HG03196 (cell line): ENCODE data around the gene TRAPPC14.

Experiments
- ATAC-seq: cut with Tn5 transposase; IDR thresholded peaks from one replicate; pipeline ENCODE4 v1.9.1; 2021; ENCODE audit not compliant: unreplicated experiment

TRAPPC14 gene

DNA sequence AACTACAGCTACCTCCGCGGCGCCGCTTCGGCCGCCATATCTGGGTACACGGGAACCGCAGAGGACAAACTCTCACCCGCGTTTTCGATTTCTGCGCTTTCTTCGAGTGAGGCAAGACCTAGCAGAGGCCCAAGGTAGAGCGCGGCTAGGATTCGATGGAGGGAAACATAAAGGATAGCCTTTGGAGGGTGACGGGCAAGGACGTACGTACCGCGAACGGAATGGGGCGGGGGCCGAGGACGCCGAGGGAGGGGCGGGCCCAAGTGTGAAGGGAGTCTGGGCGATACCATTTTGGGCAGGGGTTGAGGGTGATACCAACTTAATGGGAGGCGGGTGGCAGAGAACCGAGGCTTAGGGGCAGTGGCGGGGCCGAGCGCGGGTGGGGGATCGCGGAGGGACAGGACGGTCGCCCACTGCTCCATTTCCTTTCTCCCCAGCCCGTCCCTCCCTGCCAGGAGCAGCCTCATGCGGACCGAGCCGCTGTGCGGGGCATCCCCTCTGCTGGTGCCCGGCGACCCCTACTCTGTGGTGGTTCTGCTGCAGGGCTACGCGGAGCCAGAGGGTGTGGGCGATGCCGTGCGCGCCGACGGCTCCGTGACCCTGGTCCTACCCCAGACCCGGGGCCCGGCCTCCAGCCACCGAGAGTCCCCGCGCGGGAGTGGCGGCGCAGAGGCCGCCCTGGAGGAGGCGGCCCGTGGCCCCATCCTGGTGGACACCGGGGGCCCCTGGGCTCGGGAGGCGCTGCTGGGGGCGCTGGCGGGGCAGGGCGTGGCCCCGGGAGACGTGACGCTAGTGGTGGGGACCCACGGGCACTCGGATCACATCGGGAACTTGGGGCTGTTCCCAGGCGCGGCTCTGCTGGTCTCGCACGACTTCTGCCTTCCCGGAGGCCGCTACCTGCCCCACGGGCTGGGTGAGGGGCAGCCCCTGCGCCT, 31.3 kb downstream of the TRAPPC14 start, which contains the start of gene MBLAC1:
Gene MBLAC1, plus strand, starts transcription at position 37 of the 935 bp plus-strand sequence. Its CDS starts 429 bp downstream, at position 466.
- peak; percentile 58 for ATAC-seq

DNA sequence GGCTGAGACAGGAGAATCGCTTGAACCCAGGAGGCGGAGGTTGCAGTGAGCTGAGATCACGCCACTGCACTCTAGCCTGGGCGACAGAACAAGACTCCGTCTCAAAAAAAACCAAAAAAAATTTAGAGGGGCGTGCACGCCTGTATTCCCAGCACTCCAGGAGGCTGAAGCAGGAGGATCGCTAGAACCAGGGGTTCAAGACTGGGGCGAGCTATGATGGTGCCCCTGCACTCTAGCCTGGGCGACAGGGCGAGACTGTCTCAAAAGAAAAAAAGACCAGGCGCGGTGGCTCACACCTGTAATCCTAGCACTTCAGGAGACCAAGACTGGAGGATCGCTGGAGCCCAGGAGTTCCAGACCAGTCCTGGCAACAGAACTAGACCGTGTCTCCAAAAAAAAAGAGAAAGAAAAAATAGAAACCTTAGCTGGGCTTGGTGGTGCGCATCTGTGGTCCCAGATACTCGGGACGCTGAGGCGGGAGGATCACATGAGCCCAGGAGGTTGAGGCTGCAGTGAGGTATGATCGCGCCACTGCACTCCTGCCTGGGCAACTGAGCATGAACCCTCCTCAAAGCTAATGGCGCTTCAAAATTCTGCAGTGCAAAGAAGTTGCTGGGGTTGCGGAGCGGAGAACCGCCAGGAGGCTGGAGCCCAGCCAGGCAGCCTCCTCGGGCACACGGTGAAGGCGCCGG, 32.1 kb downstream of the TRAPPC14 start:
- no peak for ATAC-seq

DNA sequence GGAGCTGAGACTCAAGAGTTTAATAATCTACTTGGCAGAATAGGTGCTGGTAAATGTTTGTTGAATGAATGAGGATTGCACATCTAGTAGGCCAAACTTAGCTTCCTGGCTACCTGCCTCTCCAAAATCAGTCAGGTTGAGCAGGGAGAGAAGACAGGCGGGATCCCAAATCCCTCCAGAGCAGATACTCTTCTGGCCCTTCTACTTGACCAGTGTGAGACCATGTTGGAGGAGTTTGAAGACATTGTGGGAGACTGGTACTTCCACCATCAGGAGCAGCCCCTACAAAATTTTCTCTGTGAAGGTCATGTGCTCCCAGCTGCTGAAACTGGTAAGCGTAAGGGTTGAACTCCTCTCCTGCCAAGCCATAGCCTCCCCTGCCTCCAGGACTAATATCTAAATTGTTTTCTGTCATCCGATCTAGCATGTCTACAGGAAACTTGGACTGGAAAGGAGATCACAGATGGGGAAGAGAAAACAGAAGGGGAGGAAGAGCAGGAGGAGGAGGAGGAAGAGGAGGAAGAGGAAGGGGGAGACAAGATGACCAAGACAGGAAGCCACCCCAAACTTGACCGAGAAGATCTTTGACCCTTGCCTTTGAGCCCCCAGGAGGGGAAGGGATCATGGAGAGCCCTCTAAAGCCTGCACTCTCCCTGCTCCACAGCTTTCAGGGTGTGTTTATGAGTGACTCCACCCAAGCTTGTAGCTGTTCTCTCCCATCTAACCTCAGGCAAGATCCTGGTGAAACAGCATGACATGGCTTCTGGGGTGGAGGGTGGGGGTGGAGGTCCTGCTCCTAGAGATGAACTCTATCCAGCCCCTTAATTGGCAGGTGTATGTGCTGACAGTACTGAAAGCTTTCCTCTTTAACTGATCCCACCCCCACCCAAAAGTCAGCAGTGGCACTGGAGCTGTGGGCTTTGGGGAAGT, 34.0 kb downstream of the TRAPPC14 start:
- ATAC-seq = no peak

DNA sequence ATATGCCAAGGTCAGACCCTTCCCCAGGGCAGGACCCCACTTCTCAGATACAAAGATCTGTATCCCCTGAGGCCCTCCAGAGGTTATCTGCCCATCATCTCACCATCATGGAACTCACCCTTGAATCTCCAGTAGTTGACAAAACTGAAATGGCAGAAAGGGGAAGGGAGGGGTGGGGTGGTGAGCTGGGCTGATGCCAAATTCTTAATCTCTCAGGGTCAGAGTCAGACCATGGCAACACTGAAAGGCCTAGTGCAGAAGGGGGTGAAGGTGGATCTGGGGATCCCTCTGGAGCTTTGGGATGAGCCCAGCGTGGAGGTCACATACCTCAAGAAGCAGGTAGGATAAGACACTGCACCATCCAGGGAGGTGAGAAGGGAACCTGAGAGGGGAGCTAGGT, 36.0 kb downstream of the TRAPPC14 start:
- ATAC-seq = no peak

DNA sequence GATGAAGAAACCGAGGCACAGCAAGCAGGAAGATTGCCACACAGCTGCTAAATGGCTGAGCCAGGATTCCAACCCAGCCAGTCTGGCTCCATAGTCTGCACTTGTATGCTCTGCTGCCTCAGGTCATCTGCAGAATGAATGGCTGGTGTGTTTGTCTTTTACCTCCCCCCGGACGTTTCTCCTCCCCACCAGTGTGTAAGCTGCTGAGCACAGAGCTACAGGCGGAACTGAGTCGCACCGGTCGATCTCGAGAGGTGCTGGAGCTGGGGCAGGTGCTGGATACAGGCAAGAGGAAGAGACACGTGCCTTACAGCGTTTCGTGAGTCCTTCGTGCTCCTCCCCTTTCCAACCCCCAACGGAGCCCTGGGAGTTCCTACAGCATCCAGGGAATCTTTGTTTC, 36.5 kb downstream of the TRAPPC14 start:
- no peak for ATAC-seq

DNA sequence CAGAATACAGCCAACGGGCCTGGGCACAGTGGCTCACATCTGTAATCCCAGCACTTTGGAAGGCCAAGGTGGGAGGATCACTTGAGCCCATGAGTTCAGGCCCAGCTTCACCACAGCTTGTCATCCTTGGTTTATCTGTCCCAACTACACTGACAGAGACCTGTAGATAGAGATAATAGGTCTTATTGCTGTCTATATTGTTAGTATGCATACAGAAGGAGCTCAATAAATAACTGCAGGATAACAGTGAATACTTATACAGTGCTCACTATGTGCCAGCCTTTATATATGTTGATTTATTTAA, 37.8 kb downstream of the TRAPPC14 start:
- no peak for ATAC-seq

DNA sequence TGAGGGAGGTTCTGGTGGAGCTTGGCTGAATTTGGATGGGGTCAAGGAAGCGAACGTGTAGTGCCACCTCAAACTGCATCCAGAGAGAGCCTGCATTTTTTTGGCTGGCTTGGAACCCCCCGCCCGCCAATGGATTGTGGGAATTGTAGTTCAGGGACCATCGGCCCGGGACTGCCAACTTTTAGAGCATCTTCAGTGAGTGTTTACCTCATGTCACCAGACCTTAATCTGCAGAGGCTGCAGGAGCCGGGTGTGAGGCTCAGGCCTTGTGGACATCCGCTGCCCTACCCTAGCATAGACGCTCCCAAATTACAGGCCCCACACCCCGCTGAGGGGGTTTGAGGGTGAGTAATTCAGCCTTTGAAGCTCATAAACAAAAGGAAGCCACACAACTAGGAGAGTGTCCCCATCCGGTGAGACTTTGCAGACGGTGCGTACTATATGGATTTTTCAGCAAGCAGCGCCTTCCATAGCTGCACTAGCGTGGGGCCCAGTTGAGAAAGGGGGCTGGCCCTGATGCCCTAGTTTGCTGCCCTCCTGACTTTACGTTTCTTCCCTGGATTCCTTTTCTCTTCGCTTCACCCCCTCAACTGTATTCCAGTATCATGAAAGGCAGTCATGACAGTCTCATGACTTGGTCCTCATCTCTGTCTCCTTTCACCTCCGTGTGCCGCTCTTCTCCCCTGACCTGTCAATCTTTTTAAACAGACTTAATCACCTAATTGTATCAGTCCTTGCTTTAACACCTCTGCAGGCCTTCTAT, 38.4 kb downstream of the TRAPPC14 start:
- peak; percentile 13 for ATAC-seq

DNA sequence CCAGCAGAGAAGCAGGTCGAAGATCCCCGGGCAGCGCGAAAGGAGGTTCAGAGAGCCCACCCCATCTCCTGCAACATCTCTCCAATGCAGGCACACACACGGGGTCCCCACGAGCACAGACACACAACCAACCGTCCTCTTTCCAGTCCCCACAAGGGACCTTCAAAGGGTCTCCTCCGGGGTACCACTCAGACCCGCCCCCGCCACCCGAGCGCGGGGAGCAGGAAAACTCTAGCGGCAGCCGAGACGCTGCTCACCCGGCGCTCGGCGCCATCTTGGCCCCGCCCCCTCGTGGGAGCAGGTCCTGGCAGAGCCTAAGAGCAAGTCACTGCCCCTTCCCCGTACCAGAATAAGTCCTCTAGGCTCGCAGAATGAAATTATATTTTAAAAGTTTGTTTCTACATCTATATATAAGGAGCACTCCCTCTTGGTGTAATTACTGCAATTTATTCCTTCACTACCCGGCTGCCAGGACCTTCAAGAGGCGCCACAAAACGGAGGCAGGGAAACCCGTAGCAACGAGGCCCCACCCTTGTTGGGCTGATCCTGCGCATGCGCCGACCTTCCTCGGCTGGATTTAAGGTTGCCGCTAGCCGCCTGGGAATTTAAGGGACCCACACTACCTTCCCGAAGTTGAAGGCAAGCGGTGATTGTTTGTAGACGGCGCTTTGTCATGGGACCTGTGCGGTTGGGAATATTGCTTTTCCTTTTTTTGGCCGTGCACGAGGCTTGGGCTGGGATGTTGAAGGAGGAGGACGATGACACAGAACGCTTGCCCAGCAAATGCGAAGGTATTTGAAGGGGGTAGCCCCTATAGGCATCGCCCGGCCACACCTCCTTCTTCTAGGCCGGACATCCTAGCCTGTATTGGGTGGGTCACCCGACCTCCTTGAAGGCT, 39.2 kb downstream of the TRAPPC14 start, which contains the start of the genes CNPY4 and TAF6:
Gene CNPY4, plus strand, starts transcription at position 563 of the 898 bp plus-strand sequence. Its CDS starts 111 bp downstream, at position 674.
Gene TAF6, minus strand, starts transcription at position 287 of the 898 bp plus-strand sequence. CDS start 5,149 bp downstream, outside the sequence.
- peak; percentile 78 for ATAC-seq

DNA sequence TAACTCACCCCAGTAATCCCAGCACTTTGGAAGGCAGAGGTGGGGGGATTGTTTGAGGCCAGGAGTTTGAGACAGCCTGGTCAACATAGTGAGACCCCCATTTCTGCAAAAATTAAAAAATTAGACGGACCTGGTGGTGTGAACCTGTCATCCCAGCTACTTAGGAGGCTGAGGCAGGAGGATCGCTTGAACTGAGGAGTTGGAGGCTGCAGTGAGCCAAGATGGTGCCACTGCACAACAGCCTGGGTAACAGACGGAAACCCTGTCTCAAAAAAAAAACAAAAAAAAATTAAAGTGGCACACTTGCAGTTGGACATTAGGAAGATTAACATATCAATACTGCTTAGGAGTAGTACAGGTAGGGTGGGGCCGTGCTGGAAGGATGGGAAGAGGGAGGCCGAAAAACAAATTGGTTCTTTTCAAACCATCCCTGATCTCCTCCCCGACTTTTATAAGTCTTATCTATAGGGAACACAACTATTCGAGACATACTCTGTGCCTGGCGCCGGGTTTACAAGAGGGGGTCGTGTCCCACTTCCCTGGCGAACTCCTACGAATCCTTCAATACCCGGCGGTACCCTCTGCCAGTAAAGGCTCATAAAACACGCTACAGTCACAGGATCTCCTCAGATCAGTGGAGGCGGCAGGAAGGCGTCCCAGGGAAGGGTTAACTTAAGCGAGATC, 40.0 kb downstream of the TRAPPC14 start:
- no peak for ATAC-seq

DNA sequence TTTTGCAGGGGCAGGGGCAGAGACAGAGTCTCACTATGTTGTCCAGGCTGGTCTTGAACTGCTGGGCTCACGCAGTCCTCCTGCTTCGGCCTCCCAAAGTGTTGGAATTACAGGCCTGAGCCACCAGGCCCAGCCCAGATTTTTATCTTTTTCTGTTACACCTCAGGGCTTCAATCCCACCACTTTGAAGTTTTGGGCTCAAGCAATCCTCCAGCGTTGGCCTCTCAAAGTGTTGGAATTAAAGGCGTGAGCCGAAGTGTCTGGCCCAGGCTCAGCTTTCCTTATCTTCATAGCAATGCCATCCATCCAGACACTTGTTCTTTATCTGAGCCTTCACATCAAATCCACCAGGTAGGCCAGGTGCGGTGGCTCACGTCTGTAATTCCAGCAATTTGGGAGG, 43.5 kb downstream of the TRAPPC14 start:
- no peak for ATAC-seq

DNA sequence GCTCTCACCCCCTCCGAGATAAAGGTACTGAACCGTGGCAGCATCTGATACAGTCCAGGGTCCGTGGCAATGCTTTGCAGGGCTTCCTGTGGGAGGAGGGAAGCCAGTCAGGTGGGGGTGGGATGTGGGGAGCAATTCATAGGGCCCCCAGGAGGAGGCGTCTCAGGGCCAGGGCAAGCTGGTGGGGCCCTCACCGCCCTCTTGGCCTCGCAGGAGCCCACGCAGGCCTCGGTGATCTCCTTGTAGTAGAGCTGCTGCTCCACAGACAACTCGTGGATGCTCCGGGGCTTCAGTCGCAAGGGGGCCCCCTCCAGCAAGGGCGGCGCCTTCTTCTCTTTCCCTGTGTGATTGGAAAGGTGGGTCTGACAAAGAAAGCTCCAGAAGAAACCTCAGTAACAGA, 46.6 kb downstream of the TRAPPC14 start:
- no peak for ATAC-seq

DNA sequence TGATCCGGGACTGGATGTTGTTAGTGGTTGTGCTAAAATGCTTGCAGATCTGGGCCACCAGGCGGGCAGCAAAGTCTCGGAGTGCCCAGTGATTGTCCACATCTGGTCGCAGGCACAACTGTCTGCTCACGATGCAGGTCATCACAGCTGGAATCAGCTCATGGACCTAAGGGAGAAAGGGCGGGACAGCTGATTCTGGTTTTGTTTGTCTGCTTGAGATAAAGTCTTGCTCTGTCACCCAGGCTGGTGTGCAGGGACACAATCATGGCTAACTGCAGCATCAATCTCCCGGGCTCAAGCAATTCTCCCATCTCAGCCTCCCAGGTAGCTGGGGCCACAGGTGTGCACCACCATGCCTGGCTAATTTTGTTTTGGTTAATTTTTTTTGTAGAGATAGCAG, 47.4 kb downstream of the TRAPPC14 start:
- no peak for ATAC-seq

DNA sequence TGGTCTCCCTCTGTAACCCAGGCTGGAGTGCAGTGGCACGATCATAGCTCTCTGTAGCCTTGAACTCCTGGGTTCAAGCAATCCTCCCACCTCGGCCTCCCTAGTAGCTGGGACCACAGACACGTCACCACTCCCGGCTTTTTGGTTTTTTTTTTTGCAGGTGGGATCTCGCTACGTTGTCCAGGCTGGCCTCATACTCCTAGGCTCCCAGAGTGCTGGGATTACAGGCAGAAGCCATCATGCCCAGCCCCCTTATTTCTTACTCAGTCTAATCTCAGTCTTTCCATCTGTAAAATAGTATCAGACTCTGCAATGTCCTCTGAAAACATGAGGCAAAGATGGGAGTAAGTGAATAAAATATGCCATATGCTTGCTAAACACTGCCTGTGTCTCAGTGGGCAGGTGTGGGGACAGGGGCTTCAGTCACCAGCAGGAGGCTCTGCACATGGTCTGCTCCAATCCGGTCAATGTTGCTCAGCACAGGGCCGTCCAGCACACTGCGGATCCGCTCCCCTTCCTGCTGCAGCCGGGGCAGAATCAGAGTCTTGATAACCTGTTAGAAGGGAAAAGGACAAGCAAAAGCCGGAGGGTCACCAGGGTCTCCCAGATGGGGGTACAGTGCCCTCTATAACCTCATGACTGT, 48.9 kb downstream of the TRAPPC14 start:
- no peak for ATAC-seq

DNA sequence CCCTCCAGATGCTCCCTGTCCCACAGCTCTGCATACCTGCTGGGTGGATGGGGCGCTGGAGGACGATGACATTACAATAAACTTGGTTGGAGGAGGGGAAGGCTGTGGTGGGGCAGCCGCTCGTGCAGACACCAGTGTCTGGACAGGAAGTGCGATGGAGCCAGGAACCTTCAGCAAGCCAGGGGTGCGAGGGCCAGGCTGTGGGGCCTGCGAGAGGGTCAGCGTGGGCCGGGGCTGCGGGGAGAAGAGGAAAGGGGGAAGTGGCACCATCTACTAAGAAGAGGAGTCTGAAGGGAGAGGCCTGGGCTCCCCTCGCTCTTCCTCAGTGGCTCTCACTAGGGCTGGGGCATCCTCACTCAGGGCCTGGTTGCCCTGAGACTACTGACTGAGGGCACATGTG, 50.6 kb downstream of the TRAPPC14 start:
- no peak for ATAC-seq

DNA sequence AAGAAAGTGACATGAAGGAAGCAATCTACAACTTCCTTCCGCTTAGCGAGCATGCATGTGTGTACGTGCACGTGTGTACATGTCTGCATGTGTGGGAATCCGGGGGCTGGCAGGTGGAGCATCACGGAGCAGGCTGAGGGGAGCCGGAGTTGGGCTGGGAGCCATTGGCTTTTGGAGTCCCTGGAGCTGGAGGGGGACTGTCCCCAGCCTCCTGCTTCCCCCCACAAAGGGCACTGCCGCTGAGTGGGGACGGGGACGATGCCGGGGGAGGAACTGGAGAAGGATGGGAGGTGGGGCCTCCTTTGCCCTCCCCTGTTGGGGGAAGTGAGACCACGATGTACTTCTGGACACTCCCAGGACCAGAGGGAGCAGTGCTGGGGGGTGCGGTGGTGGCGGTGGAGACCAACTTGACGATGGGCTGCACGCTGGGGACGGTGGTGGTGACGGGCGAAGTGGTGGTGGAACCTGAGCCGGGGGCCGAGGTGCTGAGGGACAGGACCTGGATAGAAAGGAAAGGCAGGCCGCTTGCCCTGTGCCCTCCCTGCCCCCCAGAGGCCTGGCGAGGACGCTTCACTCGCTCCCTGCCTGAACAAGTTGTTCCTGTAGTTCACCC, 51.3 kb downstream of the TRAPPC14 start:
- ATAC-seq = no peak

DNA sequence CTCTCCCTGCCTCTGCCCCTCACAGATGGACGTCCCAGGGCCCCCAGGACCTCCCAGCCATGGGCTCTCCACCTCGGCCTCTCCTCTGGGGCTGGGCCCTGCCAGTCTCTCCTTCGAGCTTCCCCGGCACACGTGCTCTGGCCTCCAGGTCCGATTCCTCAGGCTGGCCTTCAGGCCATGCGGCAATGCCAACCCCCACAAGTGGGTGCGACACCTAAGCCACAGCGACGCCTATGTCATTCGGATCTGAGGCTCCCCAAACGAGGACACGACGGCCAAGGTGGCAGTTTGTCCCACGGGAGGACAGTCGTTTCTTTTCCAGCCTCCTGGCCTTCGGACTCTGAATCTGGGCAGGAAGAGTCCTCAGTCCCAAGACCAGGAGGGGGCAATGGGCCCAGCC, 51.9 kb downstream of the TRAPPC14 start:
- ATAC-seq = no peak

DNA sequence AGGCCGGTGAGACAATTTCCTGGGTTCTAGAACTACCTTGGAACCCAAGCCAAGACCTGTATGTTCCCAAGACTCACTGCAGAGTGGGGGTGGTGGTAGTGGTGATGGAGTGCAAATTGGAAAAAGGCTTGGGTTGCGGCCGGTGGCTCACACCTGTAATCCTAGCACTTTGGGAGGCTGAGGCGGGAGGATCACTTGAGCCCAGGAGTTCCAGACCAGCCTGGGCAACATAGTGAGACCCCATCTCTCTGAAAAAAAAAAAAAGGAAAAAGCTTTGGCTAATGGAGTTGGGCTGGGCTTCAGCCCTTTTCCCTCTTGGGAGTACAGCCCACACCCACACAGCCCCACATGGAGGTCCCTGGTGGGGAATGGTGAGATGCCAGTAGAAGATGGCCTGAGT, 53.0 kb downstream of the TRAPPC14 start:
- ATAC-seq = no peak
